NCI-H69 (cell line): Measurements from ENCODE around the gene RARA.
A peak's percentile ranks its signal among the peaks of the same experiment; 100 is the strongest.
"Not testable (repeated sequence)": the region's sequence is repeated elsewhere in the genome, so short reads cannot be mapped to it uniquely, and the experiment has no call there.

Source experiments
- DNase-seq: peaks from one replicate; lab custom pipeline; 2025; lab: John Stamatoyannopoulos, UW

RARA gene

DNA sequence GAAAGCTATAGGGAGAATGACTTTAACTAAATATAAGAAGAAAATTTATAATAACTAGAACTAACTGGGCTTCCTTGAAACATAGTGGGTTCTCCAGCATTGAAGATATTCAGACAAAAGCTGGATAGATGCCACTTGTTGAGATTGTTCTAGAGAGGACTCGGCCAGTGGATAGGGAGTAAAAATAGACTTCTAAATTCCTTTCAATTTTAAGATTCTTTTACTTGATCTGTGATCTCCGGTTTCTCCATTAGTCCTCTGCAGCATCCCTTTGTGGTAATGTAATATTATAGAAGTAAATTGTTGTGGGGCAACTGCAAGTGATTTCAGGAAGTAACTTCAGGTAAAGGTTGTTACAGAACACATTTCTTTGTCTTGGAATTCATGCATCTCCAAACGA lies 10.3 kb upstream of the RARA start:
- DNase-seq: no peak

DNA sequence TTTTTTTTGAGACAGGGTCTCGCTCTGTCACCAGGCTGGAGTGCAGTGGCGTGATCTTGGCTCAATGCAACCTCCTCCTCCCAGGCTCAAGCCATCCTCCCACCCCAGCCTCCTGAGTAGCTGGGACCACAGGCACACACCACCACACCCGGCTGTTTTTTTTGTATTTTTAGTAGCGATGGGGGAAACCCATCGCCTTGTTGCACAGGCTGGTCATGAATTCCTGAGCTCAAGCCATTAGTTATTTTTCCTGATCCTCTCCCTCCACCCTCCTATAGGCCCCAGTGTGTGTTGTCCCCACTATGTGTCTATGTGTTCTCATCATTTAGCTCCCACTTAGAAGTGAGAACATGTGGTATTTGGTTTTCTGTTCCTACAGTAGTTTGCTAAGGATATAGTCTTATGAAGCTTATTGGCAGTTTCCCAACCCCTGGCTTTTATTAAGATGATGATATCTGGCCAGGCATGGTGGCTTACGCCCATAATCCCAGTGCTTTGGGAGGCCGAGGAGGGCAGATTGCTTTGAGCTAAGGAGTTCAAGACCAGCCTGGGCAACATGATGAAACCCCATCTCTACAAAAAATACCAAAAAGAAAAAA lies 9.7 kb upstream of the RARA start:
- not testable (repeated sequence) for DNase-seq

DNA sequence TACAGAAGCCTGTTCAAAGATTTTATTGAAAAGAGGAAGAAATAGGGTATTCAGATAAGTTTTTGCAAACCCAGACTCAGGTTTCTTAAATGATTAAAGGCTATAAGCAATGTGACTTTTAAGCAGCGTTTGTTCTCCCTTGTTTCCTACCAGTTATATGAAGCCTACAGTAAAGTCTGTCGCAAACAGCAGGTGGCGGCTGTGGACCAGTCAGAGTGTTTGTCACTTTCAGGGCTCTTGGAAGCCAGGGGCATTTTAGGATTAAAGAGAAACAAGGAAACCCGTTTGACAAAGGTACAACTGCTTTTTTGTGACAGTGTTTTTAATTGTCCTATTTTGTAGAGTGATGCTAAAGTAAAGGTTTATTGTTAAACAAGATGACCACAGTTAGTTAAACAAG lies 7.7 kb upstream of the RARA start:
- no peak for DNase-seq

DNA sequence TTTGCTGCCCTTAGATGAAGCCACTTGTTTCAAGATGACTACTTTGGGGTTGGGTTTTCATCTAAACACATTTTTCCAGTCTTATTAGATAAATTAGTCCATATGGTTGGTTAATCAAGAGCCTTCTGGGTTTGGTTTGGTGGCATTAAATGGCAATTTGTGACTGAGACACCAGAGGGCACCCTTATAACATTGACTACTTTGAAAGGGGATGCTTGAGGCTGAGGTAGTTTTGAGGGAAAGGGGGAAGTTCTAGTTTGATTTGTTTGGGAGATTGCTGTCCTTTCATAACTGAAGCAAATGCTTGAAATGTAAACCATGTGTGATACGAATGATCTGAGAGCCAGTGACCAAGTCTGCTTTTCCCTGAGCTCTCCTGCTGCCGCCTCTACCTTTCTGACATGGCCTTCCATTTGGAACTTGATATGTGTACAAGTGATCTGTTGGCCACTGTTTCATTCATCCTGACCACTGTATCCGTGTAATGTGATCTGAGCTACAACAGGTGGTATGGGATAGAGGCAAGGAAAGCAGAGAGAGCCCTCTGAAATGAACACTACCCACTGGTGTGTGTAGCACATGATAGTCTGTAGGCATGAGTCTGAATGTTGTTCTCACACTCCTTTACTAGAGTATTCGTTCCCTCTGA lies 5.8 kb upstream of the RARA start:
- DNase-seq: peak; percentile 47

DNA sequence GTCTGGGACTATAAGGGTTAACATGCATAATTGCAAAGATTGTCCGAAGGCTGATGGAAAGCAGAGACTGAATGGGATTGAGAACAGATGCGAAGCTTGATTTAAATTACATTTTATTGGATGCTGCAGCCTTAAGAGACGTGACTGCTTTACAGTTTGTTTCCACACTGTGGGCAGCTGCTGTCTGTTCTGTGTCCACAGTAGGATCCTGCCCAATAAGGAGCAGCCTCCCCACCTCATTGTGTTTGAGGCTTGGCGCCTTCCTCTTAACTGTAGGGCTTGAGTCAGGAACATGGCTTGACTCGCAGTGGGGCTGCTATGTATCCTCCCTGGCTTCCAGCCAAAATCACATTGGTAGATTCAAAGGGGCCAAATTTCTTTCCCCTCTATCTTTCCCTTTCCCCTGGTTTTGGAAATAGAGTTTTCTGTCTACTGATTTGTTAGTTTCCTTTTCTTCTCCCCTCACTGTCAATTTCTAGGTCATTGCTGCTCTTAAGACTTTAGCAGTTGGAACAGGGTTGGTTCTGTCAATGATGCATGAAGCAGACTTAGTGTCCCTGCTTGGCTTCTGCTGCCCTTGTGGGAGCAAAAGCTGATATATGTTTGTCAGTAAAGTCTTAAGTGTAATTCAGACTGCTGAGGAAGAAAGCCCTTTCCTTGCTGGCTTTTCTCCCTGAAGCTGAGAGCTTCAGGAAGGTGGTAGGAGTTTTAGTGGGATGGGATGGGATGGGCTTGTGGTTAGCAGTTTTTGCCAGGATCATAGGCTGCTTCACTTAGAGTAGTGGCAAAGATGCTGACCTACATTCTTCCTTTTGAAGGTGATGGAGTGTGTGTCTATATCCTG lies 5.0 kb upstream of the RARA start:
- DNase-seq: peak; percentile 66

DNA sequence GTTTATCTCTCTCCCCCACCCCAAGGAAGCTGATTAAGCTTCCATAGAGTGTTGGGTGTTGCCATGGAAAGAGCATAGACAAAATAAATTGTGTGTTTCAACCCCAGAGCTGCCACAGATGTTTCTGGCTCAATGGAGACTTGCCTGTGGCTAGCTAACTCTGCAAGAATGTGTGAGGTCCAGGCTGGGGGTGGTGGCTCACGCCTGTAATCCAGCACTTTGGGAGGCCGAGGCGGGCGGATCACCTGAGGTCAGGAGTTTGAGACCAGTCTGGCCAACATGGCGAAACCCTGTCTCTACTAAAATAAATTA lies 4.5 kb upstream of the RARA start:
- DNase-seq: not testable (repeated sequence)

DNA sequence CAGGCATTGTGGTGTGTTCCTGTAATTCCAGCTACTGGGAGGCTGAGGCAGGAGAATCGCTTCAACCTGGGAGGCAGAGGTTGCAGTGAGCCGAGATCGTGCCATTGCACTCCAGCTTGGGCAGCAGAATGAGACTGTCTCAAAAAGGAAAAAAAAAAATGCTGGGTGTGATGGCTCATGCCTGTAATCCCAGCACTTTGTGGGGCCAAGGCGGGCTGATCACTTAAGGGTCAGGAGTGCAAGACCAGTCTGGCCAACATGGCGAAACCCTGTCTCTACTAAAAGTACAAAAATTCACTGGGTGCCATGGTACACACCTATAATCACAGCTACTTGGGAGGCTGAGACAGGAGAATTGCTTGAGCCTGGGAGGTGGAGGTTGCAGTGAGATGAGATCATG lies 4.1 kb upstream of the RARA start:
- not testable (repeated sequence) for DNase-seq

DNA sequence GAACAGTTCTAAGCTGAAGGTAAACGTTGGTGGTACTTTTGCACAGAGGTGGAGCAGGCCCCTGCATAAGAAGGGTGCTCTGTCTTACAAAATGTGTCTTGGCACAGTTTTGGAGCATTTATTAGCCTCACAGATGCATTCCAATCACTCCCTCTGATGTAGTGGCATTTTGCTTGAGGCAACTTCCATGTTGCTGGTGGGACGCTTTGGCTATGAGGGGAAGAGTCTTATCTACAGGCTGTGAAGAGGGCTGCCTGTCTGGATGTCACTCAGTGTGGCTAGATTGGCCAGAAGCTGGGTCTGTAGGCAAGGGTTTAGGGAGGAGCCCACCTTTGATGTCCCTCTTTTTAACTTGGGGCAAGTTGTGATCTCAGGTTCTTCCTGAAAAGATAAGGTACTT lies 2.6 kb upstream of the RARA start:
- DNase-seq: no peak

DNA sequence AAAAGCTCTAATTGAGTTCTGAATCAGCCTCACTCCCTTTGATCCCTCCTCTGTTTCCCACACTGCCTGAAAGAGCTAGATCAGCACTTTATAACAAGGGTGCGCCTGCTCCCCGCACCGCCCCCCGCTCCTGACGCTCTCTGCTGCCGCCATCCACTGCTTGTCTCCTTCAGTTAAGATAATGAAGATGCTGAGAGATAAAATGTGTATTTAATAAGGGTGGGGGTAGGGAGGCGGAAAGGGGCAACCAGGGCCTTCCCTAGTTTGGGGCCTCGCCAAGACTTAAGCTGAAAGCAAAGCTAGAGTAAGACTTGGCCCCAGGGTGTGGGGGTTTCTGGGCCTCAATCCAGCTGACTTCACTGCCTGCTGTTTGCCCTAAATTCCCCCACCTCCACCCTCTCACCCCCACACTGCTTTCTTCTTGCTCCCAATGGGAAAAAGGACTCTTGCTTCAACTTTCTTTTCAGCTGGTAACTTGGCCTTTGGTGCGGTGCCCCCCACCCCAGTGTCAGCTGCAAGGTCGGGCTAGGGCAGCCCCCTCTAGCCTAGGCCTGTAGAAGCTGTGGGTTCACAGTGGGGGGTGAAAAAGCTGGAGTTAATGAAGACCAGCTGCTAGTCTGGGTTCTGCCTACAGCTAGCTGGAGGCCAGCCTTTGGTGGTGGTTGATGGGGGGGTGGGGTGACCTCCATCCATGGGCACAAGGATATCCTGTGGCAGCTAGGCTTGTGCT lies 1.8 kb upstream of the RARA start:
- DNase-seq: peak; percentile 92

DNA sequence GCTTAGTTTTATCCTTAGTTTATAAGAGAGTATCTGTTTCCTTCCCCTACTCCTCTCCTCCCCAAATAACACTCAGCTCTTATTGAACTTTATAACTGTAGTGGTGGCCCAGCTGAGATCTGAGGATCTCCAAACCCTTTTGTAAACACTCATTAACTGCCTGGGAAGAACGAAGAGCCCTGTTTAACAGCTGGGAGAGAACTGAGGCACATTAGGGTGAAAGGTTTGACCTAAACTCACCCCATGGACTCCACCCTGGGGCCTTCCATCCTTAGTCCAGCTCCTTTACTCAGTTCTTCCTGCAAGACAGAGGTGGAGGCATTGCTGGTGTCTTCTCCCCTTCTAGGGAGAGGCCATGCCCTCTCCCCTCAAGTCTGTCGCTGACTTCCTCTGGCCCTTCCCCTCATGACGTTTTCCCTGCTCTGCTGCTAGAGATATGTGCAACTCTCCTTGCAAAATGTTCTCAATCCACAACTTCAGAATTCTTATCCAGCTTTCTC lies 1.2 kb upstream of the RARA start:
- no peak for DNase-seq

DNA sequence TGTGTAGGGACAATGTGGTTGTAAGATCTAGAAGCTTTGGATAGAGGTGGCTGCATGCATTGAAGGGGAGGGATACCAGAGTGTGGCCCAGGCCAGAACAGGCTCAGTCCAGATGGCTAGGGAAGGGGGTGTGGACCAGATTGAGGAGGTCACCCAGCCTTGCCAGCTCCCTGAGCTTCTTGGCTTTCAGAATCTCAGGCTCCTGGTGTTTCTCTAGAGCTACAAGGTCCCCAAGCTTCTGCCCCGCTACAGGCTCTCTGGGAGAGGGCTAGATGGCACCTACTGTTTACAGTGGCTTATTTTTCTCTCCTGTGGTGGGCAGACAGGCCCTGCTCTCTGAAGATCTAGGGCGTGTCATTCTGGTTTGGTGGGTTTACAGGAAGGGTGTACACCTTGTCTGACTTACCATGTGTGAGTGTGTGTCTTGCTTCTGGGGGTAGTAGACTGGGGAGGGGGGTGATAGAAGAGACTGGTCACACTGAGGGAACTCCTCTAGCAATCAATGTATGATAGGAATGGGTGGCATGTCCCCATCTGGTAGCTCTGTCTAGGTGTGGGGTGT lies 1.1 kb downstream of the RARA start:
- no peak for DNase-seq

DNA sequence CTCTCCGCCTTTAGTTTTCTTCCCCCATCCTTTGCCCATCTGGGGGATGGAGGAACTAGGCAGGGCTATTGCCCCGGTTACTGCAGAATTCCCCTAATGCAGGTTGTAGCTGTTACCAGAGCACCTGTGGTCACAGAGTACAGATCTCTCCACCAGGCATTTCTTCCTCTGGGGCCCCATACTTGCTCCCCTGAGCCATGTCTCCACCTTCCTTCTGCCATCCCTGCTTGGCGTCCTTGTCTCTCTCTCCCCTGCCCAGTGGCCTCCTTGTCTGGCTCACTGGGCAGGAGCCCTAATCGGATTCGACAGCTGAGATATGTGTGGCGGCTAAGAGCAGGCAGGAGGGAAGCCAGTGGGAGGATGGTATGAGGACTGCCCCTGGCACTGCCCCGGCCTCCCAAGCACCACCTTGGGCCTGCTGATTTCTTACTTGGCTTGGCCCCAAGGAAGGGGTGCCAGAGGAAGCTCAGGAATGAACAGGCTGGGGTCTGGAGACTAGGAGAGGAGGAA lies 2.0 kb downstream of the RARA start:
- DNase-seq: no peak

DNA sequence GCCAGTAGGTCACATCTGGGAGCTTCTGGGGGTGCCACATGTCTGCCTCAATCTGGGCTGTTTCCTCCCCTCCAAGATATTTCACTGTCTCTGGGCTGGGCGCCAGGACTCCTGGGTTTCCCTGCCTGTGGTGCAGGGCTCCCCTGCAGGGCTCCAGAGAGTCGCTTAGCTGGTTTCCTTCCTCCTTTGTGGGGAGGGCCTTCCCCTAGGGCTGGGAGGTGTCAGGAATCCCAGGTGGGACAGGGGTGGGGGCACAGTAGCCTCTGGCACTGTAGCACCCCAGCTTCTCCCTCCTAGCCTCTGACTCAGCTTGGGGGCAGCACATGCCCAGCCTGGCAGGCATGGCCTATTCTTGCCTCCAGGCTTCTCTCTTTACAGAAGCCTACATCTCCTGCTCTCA lies 2.6 kb downstream of the RARA start:
- peak; percentile 82 for DNase-seq

DNA sequence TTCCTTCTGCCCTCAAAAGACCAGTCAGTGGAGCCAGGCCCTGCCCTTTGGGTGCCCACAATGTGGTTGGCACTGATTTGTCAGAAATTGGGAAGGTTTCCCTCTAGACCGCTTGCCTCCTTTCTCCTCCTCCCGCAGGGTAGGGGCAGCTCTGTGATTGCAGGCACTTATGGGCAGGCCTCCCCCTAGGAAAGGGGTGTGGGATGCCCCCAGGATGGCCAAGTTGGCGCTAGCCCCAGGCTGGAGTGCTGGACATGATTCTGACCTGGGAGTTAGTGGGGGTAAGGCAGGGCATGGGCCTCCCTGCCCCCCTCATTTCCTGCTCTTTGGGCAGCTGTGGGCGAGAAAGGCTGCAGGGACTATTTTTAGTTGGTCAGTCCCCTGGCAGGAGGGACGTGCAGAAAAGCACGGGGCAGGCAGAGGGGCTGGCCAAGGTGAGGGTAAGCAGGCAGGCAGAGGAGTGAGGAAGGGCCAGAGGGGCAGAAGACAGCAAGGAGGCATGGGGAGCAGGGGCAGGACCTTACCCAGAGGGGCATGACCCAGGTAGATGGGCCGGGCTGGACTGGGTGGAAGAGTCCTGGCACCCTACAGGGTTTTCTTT lies 3.3 kb downstream of the RARA start:
- DNase-seq: no peak

DNA sequence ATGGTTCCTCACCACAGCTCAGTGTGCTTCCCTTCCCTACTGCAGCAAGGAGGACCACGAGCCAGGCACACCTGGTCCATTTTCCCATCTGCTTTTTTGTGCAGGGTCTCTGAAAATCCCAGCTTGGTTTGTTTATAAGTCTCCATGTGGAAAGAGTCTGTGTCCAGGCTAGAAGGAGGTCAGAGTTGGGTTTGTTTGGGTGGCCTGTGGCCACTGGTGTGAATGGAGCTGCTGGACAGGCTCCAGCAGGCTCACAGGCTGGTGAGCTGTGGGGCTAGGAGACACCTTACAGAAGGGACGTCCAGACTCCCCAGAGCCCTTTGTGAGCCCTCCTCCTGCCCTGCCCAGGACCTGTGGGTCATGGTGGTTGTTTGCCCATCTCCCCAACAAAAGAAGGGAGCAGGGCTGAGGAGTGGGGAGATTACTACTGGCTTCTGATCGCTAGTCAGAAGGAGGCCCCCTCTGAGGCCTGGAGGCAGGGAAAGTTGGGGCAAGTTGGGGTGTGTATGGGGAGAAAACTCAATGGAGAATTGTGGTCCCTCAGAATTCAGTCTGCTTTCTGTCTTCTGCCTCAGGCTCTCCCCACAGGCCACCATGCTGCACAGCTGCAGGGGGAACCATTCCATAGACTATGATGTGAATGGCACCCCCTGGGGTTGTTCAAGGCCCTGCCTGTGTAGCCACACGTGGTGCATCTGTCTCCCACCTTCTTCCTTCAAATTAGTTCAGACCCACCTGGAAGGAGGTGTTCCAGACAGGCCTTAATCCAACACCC lies 4.1 kb downstream of the RARA start:
- peak; percentile 37 for DNase-seq

DNA sequence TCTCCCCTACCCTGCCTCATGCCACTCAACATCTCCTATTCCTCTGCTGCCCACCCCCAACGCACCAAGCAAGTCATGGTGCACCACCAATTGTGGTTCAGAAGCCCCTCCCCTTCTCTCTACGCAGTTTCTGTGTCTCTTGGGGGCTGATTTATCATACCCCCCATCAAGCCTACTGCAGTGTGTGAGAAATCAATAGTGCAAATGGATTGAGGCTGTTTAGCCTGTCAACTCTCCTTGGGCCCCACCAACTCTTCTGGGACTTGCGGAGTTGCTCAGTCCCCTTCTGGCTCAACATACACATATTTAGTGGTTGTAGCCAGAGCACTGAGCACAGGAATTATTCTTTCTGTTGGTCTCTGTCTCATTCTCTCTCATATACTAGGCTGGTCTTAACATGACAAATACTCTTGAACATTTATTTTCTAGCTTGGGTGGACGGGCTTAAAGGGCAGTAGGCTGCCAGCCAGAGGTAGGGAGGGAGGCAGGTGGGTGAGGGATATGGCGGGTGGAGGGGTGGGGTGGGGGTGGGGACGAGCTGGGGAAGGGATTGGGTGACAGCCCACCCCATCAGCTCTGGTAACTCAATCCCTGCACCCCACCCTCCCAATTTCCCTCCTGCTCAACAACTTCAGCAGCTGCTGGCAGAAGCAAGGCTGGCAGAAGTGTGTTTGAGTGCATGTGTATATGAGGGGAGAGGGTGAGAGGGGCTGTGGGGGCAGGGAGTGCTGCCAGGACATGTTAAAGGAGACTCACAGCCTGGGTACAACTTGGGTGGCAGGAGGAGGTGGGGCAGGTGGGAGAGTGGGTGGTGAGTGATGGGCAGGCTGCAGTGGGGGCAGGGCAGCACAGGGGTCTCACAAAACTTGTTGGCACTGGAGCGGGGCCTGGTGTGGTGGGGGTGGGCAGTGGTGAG lies 4.9 kb downstream of the RARA start:
- peak; percentile 75 for DNase-seq

DNA sequence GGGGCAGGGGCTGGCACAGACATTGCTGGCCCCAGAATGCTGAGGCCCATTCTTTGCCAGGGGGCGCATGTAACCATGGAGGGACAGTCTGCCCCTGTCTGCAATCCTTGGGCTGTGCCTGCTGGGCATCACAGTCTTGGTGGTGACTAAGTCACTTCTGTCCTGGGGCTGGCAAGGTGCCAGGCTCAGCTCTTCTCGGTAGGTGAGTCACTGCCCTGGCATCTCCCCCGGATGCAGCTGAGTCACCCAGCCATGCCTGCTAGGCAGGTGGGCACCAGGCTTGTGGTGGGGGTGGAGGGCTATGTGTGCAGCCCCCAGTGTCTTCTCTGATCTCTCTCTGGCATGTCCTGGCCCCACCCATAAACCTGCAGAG lies 5.6 kb downstream of the RARA start:
- peak; percentile 89 for DNase-seq

DNA sequence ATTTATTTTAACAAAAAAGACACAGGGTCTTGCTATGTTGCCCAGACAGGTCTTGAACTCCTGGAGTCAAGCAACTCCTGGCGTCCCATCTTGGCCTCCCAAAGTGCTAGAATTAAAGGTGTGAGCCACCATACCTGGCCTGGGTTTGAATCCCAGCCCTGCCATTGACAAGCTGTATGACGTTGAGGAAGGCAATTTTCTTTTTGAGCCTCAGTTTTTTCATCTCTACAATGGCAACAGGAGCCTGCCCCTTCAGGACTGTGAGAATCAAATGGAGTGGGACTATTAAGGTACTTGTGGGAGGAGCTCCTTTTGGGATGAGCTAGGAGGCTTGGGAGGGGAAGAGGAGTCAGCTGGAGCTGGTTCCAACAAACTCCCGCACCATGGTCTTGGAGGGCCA lies 6.2 kb downstream of the RARA start:
- no peak for DNase-seq

DNA sequence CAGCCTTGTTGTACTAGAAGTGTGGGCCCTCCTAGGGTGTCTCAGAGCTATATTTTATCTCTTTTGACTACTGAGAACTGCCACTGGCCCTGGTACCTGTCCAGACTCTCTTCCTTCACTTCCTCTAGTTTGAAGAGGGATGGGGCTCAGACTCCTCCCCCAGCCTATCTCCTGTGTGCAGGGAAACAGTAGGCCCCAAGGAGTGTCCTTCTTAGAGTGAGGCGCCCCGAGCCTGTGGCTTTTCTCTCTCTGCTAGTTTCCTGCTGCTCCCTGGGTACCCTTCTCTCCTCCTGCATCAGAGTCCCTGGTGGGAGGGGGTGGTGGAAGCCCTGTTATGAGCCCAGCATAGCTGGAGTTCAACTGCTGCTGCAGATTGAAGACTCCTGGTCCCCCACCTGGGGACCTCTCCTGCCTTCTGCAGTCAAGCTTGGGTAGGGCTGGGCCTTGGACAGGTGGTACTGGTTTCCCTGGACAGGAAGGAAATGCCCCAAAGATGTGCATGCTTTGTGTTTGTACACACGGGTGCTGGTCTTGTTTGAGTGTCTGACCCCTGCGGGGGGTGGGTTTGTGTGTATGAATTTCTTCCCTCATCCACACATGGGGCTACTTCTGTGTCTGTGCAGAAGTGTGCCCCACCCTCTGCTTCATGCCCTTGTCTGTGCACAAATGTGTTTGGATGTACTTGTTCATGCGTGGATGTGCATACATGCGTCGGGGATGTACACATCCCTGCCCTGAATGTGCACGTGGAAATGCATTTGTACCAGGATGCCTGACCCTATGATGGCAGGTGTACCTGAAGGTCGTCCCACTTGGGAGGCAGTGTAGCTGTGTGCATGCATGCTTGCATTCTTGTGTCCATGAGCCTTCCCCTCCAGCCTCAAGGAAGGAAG lies 6.9 kb downstream of the RARA start:
- DNase-seq: no peak
